Stomach (tissue), 9 donors: ENCODE data around the gene TGFB1. TPM values are rescaled to one million over a fixed set of nuclear protein-coding genes. Genes with fewer than 3 reads are reported as not detected.

ENCODE experiments used
- DNase-seq, 2 donors: peaks; one replicate each; pipeline versions ENCODE4 v3.0.0 to v3.0.0-alpha.2; 2013 to 2019
- H3K27ac ChIP-seq, 5 donors: fragments of 200-600 bp in 4 of 5; sonication (generic) in 4 of 5; one replicate each; pipeline ENCODE4 v1.5.1; 2013 to 2019; ENCODE audit warnings: mild to moderate bottlenecking in 1 of 5, moderate library complexity in 1 of 5
- H3K27me3 ChIP-seq, 3 donors: fragments of 200-600 bp; sonication (generic); one replicate each; pipeline ENCODE4 v1.5.1; 2017 to 2019; ENCODE audit warnings: mixed run types in 1 of 3
- H3K36me3 ChIP-seq, 4 donors: fragments of 200-600 bp; sonication (generic); 1 replicate in 3 of 4; 2 replicates in 1 of 4; pipeline ENCODE4 v1.5.1; 2016 to 2019
- H3K4me1 ChIP-seq, 4 donors: fragments of 200-600 bp; sonication (generic); one replicate each; pipeline ENCODE4 v1.5.1; 2016 to 2019
- H3K4me3 ChIP-seq, 4 donors: fragments of 200-600 bp; sonication (generic) in 3 of 4; one replicate each; pipeline ENCODE4 v1.5.1; 2016 to 2019; ENCODE audit warnings: mild to moderate bottlenecking in 1 of 4
- H3K9me3 ChIP-seq, 4 donors: fragments of 200-600 bp; sonication (generic); one replicate each; pipeline ENCODE4 v1.5.1; 2016 to 2019
- EP300 ChIP-seq: sonication (generic); formaldehyde crosslinking; IDR thresholded peaks from one replicate; pipeline ENCODE4 v1.6.1; 2017; ENCODE audit warnings: antibody characterized with exemption
- POLR2A ChIP-seq, 4 donors: fragments of 450-650 bp; IDR thresholded peaks; one replicate each; pipeline ENCODE4 v1.6.1; 2016; ENCODE audit warnings: antibody characterized with exemption in 4 of 4, control low read depth in 2 of 4, mild to moderate bottlenecking in 1 of 4, moderate library complexity in 1 of 4
- POLR2AphosphoS5 ChIP-seq, 3 donors: sonication (generic); formaldehyde crosslinking; IDR thresholded peaks; one replicate each; pipeline ENCODE4 v1.6.1; 2016; ENCODE audit warnings: antibody characterized with exemption in 3 of 3
- WGBS, 5 donors: extraction: QIAGEN DNeasy Blood & Tissue Kit in 3 of 5; methylation state at CpG; one replicate each; pipeline versions ENCODE4 v1.1.5 to v1.1.7; 2013 to 2018; 5-methylcytosine and 5-hydroxymethylcytosine counted together
- intact Hi-C: fragments of 100-400 bp; cut with DNase I; formaldehyde crosslinking; loops from one replicate; pipeline ENCODE4 v1.15.1; 2023; ENCODE audit warnings: low total_unique reads
- polyA plus RNA-seq, 3 donors: library from polyadenylated mRNA; stranded (reverse); fragments of 200-250 nt; gene quantifications; one replicate each; pipeline ENCODE4 v1.2.3, GENCODE V29; 2013
- total RNA-seq, 5 donors: library from RNA; depleted of rRNA; stranded (reverse); fragments of >200 nt; gene quantifications; one replicate each; pipeline versions ENCODE4 v1.1.0 to v1.2.3, GENCODE V29; 2014 to 2016
- TF ChIP-seq, protein P1 (sequence below), 7 experiments: fragments of 450-650 bp in 4 of 7; fragments of 200-600 bp in 3 of 7; sonication (generic) in 3 of 7; IDR thresholded peaks; one replicate each; pipeline ENCODE4 v1.5.1; 2016 to 2019; ENCODE audit warnings: antibody characterized with exemption in 7 of 7, control low read depth in 2 of 7, mild to moderate bottlenecking in 1 of 7
- donor health status: healthy with polysubstance abuse.
- donor health status: Bipolar disorder and iron deficiency.
- donor health status: healthy.

TGFB1 gene
- total and polyA plus RNA-seq, 8 donors, result 1.3 to 54.3 (median 14.5) TPM

DNA sequence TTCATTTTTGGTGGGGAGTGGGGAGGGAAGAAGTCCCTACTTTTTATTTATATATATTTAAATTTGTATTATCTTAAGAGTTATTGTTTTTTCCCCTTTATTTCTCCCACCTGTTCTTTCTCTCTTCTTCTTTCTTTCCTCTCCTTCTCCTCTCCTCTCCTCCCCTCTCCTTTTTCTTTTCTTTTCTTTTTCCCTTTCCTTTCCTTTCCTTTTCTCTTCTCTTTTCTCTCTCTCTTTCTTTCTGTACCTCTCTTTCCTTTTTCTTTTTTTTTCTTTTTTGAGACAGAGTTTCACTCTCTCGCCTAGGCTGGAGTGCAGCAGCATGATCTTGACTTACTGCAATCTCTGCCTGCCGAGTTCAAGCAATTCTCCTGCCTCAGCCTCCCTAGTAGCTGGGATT is 45.8 kb upstream of the TGFB1 start:
- TF ChIP-seq POLR2AphosphoS5 (IDR thresholded peaks at IDR 0.05), result no peak
- no peak for TF ChIP-seq EP300
- TF ChIP-seq, protein P1, sequence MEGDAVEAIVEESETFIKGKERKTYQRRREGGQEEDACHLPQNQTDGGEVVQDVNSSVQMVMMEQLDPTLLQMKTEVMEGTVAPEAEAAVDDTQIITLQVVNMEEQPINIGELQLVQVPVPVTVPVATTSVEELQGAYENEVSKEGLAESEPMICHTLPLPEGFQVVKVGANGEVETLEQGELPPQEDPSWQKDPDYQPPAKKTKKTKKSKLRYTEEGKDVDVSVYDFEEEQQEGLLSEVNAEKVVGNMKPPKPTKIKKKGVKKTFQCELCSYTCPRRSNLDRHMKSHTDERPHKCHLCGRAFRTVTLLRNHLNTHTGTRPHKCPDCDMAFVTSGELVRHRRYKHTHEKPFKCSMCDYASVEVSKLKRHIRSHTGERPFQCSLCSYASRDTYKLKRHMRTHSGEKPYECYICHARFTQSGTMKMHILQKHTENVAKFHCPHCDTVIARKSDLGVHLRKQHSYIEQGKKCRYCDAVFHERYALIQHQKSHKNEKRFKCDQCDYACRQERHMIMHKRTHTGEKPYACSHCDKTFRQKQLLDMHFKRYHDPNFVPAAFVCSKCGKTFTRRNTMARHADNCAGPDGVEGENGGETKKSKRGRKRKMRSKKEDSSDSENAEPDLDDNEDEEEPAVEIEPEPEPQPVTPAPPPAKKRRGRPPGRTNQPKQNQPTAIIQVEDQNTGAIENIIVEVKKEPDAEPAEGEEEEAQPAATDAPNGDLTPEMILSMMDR (IDR thresholded peaks at IDR 0.05), result no peak
- no peak for TF ChIP-seq POLR2A (IDR thresholded peaks at IDR 0.05)
- H3K4me1 ChIP-seq, result peaks cover 10 to 56% (median 42%) of the 10 kb centered on the region in 4 donors
- H3K9me3 ChIP-seq, result no peaks in the 10 kb centered on the region
- H3K27me3 ChIP-seq, result no peaks in the 10 kb centered on the region
- H3K27ac ChIP-seq, result no peak overlapping the region
- H3K4me3 ChIP-seq, result no peak overlapping the region
- 87 to 98% (median 89%) methylated on average over 2 of the region's 2 CpGs for WGBS, 5 donors
- intact Hi-C loops, result no loop called here
- H3K36me3 ChIP-seq, result peaks cover 0 to 32% (median 17%) of the 10 kb centered on the region in 4 donors
- no peak for DNase-seq

- H3K9me3 ChIP-seq, result no peaks in the 10 kb centered on the region
- TF ChIP-seq POLR2A (IDR thresholded peaks at IDR 0.05), result no peak
- TF ChIP-seq, protein P1 (IDR thresholded peaks at IDR 0.05), result no peak
- 55 to 70% (median 65%) methylated on average over 3 of the region's 3 CpGs for WGBS, 5 donors
- H3K4me3 ChIP-seq, result peak overlapping the region in 3 of 4 donors; percentile 68 to 92 (median 81)
- H3K36me3 ChIP-seq, result peaks cover 0 to 32% (median 17%) of the 10 kb centered on the region in 4 donors
- intact Hi-C loops, result no loop called here
- H3K27ac ChIP-seq, result no peak overlapping the region
- H3K27me3 ChIP-seq, result no peaks in the 10 kb centered on the region
- no peak for DNase-seq
- peaks cover 10 to 56% (median 42%) of the 10 kb centered on the region in 4 donors for H3K4me1 ChIP-seq
These were observed 45.4 kb upstream of the TGFB1 start for GRCh38 chr19:41399091-41399490.

GRCh38 chr19:41398598-41398997 is 44.9 kb upstream of the TGFB1 start:
- 29 to 44% (median 33%) methylated on average over 3 of the region's 3 CpGs for WGBS, 5 donors
- peak overlapping the region; percentile 68 to 92 (median 82) for H3K4me3 ChIP-seq
- no peak for TF ChIP-seq POLR2AphosphoS5 (IDR thresholded peaks at IDR 0.05)
- TF ChIP-seq, protein P1 (IDR thresholded peaks at IDR 0.05), result no peak
- no peak for TF ChIP-seq POLR2A (IDR thresholded peaks at IDR 0.05)
- TF ChIP-seq EP300, result no peak
- intact Hi-C loops, result no loop called here
- H3K27ac ChIP-seq, result peak overlapping the region in 3 of 5 donors; percentile 87 to 88 (median 88)
- peaks cover 0 to 28% (median 16%) of the 10 kb centered on the region in 4 donors for H3K36me3 ChIP-seq
- no peaks in the 10 kb centered on the region for H3K27me3 ChIP-seq
- no peaks in the 10 kb centered on the region for H3K9me3 ChIP-seq
- H3K4me1 ChIP-seq, result peaks cover 10 to 51% (median 40%) of the 10 kb centered on the region in 4 donors
- DNase-seq, result no peak

DNA sequence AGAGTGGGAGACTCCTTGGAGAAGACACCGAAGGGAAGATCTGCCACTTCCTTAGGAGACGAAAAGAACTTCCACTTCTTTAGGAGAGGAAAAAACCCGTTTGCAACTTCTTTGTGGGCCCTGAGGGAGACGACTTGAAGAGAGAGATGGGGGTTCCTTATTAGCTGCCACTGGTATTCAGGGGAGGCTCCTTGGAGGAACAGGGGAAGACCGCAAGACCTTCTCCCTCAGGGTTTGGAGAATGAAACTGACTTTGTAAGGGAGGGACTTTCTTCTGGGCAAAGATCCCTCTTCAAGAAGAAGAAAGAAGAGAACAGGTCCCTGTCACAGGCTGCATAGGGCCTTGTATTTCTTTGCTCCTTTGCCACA is 44.3 kb upstream of the TGFB1 start:
- no peak for DNase-seq
- Histone ChIP-seq H3K27ac (peak overlapping the region; percentile 81 to 89 (median 88)), H3K36me3 (peaks cover 0 to 22% (median 12%) of the 10 kb centered on the region in 4 donors), H3K9me3 (no peaks in the 10 kb centered on the region), H3K4me3 (peak overlapping the region; percentile 68 to 92 (median 82)), H3K27me3 (no peaks in the 10 kb centered on the region), H3K4me1 (peaks cover 10 to 46% (median 38%) of the 10 kb centered on the region in 4 donors)
- intact Hi-C loops, result no loop called here
- TF ChIP-seq POLR2A (IDR thresholded peaks at IDR 0.05) (no peak), POLR2AphosphoS5 (IDR thresholded peaks at IDR 0.05) (no peak), EP300 (no peak)
- TF ChIP-seq, protein P1 (IDR thresholded peaks at IDR 0.05), result no peak
- WGBS, 5 donors, result 0 to 3% (median 0%) methylated on average over 5 of the region's 5 CpGs
